GM10266 (cell line): Measurements from ENCODE around the gene KLK14.
A peak's percentile ranks its signal among the peaks of the same experiment; 100 is the strongest.

Experiments
- DNase-seq: peaks from one replicate; pipeline ENCODE4 v3.0.0; 2012; ENCODE audit errors: extremely low spot score
- TF ChIP-seq, protein P1 (sequence below): IDR thresholded peaks from 2 replicates; pipeline ENCODE4 v1.5.1; 2012; ENCODE audit warnings: mild to moderate bottlenecking, low read depth; ENCODE audit not compliant: control insufficient read depth, insufficient read depth; ENCODE audit errors: missing control alignments

KLK14 gene

DNA sequence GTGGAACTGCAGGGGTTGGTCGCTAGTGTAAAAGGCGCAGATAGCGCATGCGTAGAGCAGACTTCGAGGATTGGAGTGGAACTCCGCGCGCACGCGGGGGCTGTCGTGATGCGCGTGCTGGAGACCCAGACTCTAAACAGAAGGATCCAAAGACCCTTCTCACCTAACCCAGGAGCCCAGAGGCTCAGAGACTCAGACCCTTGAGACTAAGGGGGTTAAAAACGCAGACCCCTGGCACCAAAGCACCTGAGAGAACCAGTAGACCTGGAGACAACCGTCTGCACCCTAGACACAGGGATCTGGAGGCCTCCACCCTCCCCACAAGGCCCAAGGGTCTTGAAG is 26.1 kb upstream of the KLK14 start:
- no peak for DNase-seq
- TF ChIP-seq, protein P1, sequence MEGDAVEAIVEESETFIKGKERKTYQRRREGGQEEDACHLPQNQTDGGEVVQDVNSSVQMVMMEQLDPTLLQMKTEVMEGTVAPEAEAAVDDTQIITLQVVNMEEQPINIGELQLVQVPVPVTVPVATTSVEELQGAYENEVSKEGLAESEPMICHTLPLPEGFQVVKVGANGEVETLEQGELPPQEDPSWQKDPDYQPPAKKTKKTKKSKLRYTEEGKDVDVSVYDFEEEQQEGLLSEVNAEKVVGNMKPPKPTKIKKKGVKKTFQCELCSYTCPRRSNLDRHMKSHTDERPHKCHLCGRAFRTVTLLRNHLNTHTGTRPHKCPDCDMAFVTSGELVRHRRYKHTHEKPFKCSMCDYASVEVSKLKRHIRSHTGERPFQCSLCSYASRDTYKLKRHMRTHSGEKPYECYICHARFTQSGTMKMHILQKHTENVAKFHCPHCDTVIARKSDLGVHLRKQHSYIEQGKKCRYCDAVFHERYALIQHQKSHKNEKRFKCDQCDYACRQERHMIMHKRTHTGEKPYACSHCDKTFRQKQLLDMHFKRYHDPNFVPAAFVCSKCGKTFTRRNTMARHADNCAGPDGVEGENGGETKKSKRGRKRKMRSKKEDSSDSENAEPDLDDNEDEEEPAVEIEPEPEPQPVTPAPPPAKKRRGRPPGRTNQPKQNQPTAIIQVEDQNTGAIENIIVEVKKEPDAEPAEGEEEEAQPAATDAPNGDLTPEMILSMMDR: no peak

DNA sequence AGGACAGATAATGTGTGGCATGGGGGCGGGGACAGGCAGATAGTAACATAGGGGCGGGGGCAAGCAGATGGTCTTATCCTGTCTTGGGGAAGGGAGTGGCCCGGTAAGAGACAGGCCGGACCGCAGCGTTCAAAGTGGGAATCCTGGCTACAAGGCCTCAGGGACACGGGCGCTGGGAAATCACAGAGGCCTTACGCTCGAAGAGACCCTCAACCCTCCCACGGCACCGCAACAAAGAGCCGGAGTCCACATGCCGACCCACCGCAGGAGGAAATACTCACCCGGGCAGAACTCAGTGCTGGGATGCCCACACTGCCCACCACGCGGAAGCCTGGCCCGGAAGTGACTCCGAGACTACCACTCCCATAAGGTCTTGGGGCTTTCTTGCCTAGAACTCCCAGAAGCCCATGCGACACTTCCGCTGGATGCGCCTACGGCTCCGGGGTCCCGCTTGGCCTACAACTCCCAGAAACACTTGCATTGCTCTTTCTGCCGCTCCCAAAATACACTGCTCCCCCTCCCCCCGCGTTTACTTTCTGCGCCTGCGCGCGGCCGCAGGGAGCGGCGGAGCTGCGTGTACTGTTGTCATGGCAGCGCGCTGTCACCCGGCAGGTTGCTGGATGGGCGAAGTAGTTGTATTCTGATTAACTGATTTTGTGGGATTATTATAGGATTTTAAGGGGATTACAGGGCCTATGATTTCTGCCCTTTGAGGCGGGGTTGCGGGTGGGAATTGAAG is 25.5 kb upstream of the KLK14 start, which contains the start of gene CTU1:
Gene CTU1 (minus strand): TSS at position 344 of the 739 bp plus-strand sequence. CDS start 3,840 bp downstream, outside the sequence.
- TF ChIP-seq, protein P1: no peak
- peak; percentile 98 for DNase-seq

DNA sequence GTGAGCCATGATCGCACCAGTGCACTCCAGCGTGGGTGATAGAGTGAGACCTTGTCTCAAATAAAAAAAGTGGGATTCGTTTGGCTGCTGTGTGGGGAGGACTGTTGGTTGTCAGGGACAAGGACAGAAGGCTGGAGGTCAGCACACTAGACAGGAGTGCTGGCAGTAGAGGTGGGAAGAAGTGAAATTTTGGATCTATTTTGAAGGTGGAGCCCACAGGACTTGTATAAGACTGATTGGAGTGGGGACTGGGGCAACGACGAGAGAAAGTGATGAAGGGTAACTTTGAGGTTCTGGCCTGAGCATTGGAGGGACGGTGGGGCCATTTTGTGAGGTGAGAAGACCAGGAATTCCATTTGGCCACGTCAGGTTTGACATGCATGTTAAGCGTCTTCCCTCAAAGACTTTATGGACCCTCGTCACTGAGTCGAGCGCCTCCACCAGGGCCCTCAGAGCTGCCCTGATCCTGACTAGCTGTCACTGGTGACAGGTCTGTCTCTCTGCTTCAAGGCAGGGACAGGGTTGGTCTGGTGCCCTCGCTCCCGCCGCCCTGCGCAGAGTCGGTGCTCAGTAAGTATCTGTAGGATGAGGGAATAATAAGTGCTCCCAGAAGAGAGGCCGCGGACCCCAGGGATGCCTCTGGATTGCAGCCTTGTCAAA is 24.8 kb upstream of the KLK14 start:
- TF ChIP-seq, protein P1: no peak
- DNase-seq: peak; percentile 47

DNA sequence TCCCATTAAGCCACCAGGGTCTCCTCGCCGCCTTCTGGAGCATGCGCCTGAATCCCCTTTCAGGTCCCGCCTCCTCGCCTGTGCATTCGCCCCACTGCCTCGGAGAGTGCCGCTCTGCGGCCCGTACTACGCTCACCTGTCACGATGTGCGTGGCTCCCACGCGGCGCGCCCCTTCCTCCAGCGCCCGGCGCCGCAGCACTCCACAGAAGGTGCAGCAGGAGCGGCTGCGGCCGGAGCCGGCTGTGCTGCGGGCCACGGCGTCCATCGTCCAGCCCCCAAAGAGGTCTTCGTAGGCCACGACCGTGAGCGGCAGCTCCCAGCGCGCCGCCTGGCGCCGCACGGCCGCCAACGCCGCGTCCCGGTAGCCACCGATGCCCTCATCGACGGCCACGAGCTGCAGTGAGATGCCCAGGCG is 21.2 kb upstream of the KLK14 start:
- TF ChIP-seq, protein P1: no peak
- no peak for DNase-seq

DNA sequence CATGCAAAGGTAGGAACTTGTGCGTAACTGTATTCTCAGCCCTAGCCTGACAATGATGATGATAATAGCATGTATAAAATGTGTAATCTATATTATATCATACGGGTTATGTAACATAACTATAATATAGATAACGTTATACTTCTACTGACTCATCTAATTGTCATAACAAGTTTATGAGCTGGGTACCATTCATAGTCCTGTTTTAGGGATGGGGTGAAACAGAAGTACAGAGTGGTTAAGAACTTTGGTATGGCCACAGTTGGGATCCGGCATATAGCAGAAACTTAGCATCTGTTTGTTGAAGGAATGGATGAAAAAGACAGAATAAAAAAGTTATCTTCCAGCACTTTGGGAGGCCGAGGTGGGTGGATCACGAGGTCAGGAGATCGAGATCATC is 20.3 kb upstream of the KLK14 start:
- DNase-seq: no peak

DNA sequence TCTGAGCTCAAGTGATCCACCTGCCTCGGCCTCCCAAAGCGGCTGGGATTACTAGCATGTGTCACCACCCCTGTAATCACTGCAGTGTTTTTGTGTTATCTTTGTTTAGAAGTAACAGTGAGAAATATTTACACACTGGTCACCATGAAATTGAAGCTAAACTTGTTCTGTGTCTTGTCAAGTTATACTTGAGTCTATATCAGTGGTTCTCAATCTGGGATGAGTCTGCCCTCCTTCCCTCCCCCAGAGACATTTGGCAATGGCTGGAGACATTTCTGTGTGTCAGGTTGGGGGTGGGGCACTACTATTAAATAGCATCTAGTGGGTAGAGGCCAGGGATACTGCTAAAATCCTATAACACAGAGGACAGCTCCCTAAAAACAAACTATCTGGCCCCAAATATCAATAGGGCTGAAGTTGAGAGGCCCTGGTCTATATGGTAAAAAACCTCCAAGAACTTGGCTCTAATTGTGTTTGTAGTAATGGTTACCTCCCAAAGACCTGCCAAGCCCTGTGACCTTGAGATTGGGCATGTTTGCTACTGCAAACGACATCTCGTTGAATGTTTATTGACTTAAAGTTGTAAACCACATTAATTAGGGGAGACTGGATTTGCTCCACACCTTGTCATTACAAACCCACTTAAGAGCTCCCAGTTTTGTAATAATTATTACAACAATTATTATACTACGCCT is 18.6 kb upstream of the KLK14 start:
- no peak for DNase-seq

More for the DNA sequence above, 20.3 kb upstream of the KLK14 start:
- TF ChIP-seq, protein P1: no peak

More for the DNA sequence above, 18.6 kb upstream of the KLK14 start:
- TF ChIP-seq, protein P1: no peak
